Nucleus accumbens (tissue), 56 donors: ENCODE data around the gene RALB.
"Not testable (repeated sequence)": the region's sequence is repeated elsewhere in the genome, so short reads cannot be mapped to it uniquely, and the experiment has no call there.

Experiments
- DNase-seq, 56 donors: peaks; one replicate each; lab custom pipeline; 2025; lab: John Stamatoyannopoulos, UW

RALB gene

DNA sequence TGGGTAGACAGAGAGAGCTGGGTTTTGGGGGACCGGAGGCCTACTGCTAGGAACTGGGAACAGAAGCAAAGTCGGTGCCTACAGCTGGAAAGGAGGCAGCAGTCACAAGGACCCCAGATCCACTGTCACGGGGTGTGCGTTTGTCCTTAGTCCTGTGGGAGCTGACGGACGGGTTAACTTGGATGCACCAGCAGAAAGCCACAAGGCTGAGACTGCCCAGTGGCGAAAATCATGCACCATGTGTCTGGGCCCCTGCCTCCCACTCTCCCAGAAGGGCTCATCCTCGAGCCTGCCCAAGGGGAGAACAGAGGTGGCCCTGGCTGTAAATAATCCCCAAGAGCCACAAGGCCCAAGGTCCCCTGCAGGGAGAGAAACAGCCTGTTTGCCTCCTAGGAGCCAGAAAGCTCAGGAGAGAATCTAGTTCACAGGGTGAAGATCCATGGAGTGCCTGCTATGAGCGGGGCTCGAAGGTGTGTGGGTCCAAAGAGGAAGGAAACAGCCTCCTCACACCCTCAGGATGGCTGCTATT is 11.7 kb upstream of the RALB start:
- DNase-seq = no peak

DNA sequence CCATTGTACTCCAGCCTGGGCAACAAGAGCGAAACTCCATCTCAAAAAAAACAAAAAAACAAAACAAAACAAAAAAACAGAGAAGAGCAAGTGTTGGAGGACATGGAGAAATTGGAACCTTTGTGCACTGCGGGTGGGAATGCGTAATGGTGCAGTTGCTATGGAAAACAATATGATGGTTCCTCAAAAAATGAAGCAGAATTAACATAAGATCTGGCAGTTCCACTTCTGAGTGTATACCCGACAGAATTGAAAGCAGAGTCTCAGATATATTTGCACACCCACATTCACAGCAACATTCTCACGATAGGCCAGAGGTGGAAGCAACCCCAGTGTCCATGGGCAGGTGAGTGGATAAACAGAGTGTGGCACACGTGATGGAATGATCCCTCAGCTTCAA is 11.0 kb upstream of the RALB start:
- DNase-seq = no peak

DNA sequence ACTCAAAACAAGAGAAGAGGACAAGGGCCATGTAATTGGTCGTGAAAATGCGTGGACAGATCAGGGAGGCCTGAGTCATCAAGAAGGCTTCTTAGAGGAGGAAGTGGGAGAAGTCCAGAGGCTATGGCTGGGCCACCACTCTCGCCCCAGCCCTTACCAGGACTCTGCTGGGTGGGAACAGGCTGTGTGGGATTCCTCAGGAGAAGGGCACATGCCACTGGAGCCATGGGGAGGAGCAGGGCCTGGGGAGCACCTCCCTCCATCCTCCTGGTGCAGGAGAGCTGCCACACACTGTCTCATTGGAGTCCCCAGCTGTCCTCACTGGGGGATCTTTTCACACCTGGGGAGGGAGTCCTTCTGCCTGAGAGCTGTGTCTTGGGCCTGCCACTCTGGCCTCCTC is 9.4 kb upstream of the RALB start:
- no peak for DNase-seq

DNA sequence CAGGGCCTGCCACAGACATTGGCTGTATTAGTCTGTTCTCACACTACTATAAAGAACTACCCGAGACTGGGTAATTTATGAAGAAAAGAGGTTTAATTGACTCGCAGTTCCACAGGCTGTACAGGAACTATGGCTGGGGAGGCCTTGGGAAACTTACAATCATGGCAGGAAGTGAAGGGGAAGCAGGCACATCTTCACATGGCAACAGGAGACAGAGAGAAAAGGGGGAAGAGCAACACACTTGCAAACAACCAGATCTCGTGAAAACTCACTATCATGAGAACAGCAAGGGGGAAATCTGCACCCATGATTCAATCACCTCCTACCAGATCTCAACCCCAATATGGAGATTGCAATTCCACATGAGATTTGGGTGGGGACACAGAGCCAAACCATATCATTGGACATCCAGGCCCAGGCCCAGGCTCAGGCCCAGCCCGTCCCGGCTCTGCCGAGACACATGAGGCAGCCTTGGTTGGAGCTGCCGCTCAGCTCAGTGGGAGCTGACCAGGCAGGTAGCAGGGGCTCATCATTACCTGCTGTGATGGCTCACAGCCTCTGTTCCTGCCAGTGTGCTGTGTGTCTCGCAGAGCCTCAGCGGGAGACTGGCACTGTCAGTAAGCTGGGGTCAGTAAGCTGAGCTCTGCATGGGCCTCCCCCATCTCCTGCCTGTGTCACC is 8.6 kb upstream of the RALB start:
- no peak for DNase-seq

DNA sequence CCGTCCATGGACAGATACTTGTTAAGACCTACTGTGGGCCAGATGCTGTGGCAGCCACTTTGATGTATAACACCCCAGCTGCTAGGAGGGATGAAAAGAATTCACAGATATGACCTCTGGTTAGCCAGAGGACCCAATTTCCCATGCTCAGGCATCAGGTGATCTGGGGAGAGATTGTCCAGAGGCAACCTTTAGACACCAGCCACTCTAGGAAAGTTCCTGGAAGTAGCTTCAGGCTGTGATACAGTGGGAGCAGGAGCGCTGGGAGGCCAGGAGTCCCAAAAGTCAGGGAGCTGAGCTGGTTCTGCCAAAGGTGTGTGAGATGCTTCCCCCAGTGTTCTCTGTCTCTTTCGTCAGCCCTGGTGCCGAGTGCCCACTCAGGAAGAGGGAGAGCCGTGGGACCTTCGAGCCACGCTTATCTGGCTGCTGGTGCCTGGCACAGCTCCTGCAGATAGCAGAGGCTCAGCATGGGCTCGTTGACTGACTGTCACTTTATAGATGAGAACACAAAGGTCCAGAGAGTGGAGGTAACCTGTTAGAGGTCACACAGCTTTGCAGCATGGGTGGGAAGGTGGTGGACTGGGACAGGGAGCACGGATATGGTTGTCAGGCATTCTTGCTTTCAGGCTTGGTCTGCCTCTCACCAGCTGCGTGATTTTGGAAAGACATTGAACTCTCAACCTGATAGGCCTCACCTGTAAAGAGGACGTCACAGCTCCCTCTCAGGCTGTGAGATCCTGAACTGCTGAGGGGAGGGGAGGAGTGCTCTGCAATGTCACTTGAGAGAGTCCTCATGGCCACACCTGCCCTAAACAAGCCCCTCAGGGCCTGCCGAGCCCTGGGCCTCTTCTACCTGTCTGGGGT is 7.8 kb upstream of the RALB start:
- DNase-seq = no peak

DNA sequence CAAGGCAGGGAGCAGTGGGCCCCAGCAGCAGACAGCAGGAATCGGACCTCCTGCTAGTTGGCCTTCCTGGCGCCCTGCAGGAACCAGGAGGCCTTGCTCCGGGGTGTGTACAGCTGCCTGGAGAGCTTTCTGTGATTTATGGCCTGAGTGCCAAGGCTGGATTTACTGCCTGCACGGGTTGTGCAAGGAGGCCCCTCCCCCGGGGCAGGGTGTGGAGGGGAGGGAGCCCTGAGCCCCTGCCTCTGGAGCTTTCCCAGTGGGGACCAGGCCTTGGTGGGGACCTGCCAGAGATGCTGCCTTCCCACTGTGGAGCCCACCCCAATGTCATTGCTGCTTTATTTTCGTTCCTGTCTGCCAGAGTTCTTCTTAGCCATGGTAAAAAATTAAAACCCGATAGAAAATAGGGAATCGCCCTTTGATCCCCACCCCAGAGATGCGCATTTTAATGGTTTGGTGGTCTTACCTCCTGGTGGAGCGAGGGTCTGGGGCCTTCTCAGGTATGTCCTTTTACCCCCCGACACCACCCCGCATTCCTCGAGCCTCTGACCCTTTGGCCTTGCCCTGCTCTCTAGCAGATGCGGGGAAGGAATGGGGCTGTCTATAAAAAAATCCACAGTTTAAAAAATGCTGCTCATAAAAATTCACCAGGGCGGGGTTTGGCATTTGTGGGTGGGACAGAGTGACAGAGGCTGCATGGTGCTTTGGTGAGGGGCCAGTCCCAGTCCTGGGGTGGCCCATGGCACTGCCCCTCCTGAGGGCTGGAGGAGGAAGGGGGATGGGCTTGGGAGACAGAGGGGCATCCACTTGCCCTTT is 6.9 kb upstream of the RALB start:
- DNase-seq = no peak

DNA sequence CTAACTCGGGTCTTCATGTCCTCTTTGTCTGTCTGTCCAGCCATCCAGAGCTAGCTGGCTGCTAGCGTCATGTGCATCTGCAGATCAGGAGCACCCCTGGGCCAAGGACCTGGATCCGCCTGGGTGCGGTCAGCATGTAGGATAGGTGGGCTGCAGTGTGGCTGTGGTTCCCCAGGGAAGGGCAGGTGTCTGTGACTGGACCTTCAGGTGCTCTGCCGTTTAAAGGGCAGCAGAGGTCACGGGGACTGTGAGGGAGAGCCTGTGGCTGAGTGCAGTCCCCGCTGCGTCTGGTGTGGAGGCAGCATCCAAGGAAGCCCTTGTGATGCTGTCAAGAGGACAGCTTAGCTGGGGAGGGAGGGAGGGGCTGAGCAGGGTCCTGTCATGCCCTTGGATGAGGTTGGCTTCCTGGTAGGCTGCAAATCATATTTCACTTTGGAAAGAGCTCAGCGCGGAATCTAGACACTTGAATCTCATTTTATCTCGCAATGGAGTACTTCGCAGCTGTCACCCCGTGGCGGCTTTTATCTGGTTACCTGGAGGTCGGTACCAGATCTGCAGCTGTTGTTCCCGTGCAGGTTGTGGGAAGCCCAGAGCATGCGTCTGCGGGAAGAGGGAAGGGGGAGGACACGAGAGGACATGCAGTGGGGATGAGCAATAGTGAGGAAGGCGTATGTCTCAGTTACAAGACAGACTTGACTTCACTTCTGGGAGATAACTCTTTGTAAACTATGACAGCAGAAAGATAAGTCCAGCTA is 5.9 kb upstream of the RALB start:
- no peak for DNase-seq

DNA sequence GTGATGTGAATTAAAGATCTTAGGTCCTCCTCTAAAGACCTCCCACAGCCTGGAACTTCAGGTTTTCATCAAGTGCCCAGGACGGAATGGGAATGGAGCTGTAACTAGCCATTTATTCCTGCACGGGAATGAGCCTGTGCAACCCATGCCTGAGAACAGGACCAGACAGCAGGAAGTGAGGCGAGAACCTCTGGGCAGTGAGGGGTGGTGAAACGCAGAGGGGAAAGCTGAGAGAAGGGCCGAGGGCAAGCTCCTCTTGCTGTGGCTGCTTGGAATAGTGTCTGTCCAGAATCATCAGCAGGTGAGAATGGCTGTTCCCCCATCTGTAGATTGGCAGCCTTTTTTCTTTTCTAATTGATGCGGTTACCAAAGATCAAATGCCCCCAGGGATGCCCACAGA is 4.8 kb upstream of the RALB start:
- no peak for DNase-seq

DNA sequence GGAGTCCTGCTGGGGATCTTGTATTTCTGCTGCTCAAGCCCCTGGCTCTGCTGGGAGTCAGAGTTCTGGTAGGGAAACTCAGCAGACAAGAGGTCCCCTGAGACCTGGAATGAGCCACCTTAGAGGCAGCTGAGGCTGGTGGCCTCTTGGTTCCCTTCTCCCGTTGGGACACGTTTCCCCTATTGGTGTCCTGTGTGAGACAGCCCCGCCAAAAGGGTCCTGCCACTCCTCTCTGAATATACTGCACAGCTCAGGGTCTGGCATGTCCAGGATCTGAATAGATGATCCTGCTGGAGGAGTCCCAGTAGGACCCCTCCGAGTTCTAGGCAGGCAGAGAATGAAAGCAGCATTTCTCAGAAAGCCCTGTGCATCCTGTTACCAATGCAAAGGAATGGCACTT is 2.0 kb upstream of the RALB start:
- DNase-seq = no peak

DNA sequence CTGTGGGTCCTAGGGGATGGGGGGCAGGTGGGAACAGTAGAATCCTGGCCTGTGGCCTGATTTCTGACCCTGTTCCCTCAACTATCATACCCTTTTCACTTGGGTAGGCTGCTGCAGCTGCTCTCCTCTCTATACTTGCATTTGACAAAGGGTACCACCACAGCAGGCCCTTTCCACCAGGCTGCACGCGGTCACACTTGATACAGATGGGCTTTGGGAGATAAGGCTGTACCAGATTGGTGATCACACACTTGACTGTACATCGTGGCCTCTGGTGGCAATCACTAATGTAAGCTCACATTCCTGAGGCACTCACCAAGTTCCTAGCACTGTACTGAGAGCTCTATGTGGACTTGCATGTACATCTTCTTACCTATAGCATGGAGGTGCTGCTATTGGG is 1.6 kb upstream of the RALB start:
- no peak for DNase-seq

DNA sequence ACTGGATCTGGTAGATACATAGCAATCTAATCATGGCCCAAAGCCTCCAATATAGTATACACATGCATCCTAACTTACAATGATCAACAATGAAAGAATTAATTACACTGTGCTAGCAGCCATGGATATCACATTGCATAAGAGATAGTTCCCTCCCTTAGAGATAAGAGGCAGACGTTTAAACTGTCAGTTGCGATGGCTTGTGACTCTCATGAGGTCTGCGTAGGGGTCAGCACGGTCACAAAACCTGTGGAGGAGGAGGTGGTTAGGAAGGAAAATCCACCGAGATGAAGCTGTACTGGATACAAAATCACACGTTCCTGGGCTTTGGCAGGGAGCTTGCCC is 800 bp upstream of the RALB start:
- DNase-seq = no peak

DNA sequence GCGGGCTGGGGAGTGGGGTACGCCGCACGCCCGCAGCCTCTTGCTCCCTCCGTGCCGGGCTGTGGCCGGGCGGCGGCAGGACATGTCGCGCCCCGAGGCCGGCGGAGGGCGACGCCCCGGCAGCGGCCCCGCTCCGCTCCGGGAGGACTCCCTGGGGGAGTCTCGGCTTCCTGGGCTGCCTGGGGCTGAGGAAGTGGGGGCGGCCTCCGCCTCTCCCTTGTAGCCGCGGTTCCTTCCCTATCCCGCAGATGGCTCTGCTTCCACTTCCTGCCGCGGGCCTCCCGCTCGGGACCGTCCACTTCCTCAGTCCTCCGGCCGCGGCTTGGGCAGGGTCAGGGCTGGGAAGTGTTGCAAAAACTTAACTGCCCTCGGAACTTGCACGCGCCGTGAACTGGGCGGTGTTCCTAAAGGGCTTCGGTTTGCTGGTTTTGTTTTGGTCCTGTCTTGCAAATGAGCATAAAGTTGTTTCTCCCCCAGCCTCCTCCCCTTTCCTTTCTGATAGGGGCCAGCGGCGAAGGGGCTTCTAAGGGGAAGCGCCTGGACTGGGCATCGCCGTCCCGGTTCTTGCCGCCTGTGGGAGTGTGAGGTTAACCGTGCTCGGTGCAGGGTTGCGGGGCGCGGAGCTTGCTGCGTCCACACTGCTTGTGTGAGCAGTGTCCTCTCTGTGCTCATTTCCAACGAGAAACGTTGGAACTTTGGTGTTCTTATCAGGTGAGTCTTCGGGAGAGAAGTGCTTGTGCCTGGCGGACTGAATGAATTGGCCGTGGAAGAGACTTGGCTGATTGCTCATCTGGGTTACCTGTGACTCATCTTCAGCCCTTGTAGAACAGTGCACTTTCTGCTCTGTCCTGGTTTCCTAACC is 600 bp downstream of the RALB start:
- peak in 53 of 56 donors; percentile 15 to 86 (median 73) for DNase-seq

DNA sequence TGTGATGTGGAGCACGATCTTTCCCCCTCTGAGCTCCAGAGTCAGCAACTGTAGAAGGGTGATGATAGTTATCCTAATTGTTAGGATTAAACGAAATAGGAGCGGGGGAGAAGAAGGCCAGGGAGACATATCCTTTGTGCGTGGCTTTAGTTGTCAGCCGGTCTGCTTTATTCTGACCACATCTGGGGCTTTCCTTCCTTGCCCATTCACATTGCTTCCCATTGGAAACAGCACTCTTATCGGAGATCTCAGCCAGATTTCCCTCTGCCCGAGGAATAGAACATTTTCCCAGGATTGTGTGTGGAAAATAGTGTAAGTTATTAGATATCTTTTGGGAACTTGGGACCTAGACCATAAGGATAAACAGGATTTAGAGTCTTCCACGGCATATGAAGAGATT is 1.5 kb downstream of the RALB start:
- no peak for DNase-seq

DNA sequence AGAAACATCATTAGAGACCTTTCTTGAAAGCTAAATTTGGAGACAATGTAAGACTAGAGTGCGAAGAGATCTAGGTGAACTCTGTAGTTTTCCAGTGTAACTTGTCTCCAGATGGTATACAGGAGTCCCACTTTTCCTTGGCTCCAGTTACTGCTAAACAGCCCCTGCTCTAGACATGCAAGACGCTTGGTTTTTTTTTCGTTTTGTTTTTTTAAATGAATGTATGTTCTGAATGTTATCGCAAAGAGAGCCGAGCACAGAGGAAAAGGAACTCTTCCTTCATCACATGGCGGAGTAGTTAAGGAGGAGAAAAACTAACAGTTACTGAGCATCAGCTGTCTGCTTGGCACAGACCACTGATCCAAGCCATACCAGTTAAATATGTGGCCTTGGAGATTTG is 2.4 kb downstream of the RALB start:
- DNase-seq = no peak

DNA sequence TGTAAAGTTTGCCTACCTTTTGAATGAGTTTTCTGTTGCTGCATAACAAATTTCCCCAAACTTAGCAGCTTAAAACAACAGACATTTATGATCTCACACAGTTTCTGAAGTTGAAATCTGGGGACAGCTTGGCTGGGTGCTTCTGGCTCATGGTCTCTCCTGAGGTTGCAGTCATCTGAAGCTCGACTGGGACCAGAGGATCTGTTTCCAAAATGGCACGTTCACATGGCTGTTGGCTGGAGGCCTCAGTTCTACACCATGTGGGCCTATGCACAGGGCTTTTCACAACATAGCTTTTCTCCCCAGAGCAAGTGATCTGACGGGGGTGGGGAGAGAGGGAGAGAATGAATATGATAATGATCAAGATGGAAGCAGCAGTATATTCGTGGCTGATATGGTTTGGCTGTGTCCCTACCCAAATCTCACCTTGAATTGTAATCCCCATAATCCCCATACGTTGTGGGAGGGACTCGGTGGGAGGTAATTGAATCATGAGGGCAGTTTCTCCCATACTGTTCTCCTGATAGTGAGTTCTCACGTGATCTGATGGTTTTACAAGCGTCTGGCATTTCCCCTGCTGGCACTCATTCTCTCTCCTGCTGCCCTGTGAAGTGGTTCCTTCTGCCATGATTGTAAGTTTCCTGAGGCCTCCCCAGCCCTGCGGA is 3.5 kb downstream of the RALB start:
- no peak for DNase-seq

DNA sequence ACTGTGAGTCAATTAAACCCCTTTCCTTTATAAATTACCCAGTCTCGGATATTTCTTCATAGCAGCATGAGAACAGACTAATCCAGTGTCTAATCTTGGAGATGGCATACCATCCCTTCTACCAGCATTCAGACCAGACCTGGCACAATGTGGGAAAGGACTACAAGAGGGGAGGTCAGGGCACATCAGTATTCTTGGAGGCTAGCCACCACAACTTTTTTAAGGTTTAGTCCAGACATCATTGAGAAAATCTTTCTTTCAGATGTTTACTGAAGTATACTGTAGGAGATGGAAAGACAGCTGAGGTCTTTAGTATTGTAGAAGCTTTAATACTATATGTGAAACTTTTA is 4.0 kb downstream of the RALB start:
- DNase-seq = no peak

DNA sequence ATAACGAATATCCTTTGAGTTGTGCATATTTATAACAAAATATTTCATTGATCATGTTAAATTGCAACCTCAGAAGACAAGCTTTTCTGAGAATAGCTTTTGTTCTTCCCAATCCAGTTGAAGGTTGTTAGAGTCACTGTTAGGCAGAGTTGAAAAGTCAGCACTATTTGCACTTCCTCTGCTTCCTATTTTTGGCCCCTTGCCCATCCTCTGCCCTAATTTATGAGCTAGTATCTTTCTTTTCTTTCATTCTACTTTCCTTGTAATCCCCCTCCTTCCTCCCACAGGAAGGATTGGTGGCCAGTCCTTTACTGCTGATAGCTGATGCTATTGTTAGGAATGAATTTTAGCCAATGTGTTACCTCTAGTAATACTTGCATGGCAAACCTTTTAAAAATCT is 4.9 kb downstream of the RALB start:
- no peak for DNase-seq

DNA sequence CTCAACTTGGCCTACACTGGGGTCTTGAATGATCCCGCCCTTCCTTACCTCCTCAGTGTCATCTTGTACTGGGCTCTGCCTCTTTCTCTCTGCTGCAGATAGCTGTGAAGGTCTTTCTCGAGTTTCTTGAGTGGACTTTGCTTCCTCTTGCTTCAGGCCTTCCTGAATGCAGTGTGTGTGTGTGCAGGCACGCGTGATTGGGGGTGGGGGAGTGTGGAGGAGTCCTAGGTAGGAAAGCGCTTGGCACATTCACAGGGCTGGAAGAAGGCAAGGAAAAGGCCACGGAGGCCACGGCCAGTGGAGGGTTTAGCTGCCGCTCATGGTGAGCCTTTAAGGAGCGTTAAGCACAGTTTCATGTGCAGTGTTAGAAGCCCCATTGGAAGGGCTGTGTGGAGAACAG is 5.5 kb downstream of the RALB start:
- DNase-seq = no peak

DNA sequence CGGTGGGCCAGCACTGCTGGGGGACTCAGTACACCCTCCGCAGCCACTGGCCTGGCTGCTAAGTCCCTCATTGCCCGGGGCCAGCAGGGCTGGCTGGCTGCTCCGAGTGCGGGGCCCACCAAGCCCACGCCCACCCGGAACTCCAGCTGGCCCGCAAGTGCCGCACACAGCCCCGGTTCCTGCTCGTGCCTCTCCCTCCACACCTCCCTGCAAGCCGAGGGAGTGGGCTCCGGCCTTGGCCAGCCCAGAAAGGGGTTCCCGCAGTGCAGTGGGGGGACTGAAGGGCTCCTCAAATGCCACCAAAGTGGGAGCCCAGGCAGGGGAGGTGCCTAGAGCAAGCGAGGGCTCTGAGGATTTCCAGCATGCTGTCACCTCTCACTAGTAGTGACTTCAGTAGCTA is 7.3 kb downstream of the RALB start:
- not testable (repeated sequence) for DNase-seq
